Fibroblast of peridontal ligament (primary cell): Measurements from ENCODE around the gene GPC5.
"Not testable (repeated sequence)": the region's sequence is repeated elsewhere in the genome, so short reads cannot be mapped to it uniquely, and the experiment has no call there.

ENCODE experiments used
- DNase-seq: peaks from one replicate; pipeline ENCODE4 v3.0.0-alpha.2; 2010; ENCODE audit errors: extremely low read depth

The GPC5 gene

DNA sequence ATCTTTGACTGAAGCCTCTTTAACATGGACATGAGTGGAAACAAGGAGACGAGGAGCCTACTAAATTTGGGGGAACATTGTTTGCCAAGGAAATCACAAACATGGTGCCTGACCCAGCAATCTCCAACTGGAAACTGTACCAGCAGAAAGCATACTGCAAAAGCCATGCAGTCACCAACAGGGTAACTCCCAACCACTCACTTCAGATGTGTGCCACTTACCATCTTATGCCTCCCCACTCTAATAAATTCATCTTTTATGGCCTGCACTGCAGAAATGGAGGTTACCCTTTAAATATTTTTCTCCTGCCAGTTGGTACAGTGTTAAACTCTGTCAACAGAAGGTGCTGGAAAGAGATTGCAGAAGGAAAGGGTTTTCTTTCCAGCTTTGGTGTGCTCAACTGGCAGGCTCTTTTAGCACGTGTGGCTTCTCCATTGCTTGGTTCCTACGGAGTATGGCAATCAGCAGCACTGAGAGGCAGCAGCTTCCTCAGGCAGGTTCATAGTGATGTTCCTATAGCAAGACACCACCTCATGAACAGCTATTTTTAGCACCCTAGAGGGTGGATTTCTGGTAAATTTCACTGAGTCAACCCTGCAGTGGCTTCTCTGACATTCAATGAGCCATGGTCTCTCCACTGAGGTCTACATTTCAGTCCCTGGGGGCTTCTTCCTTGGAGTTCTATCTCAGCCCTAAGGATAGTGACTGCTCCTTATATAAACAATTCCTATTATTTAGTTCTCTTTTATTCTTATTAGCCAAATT is 29.6 kb upstream of the GPC5 start:
- peak; percentile 28 for DNase-seq

DNA sequence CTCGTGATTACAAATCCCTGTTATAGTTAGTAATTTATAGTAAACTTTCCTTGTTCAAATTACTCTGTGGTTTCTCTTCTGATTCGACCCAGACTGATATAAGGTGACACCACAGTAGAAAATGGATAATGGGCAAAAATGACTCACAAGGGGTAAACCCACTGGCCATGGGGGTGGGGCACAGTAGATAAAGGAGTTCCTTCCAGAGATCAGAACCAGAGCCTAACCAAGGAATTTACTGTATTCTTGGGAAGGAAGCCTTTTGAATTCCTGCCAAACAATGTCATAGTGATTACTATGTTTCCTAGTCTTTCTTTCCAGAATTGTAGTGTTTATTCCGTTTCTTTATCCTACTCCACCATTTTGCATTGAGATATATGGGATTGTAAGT is 29.0 kb upstream of the GPC5 start:
- DNase-seq = peak; percentile 64

DNA sequence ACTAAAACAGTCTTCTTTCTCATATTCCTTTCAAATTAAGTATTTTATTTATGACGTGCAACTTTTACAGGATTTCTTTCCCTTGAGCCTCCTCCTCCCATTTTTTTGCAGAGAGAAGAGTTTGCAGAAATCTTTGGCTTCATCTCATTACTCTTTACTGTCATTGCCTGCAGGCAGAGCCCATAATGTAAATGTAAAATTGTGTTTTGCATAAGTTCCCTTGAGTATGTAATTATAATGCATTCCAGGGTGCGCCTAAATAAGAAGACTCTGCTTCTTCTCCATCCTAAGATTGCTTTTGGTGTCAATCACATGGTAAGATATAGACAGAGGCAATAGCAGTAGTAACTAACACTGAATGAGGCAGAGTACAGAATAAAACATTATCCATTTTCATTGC is 27.9 kb upstream of the GPC5 start:
- DNase-seq = no peak

DNA sequence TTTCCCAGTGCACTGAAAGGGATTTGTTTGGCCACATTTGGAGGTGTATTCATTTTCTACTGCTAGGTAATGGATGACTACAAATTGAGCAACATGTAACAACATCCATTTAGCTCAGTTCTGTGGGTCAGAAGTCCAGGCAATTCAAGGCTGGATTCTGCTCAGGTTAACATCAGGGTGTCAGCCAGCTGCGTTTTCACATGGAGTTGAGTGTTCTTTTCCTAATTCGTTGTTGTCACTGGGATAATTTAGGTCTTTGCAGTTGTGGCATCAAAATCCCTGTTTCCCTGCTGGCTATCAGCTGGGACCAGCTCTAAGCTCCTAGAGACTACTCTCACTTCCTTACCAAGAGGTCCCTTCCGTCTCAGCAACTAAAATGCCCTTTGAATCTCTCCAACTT is 25.5 kb upstream of the GPC5 start:
- DNase-seq = no peak

DNA sequence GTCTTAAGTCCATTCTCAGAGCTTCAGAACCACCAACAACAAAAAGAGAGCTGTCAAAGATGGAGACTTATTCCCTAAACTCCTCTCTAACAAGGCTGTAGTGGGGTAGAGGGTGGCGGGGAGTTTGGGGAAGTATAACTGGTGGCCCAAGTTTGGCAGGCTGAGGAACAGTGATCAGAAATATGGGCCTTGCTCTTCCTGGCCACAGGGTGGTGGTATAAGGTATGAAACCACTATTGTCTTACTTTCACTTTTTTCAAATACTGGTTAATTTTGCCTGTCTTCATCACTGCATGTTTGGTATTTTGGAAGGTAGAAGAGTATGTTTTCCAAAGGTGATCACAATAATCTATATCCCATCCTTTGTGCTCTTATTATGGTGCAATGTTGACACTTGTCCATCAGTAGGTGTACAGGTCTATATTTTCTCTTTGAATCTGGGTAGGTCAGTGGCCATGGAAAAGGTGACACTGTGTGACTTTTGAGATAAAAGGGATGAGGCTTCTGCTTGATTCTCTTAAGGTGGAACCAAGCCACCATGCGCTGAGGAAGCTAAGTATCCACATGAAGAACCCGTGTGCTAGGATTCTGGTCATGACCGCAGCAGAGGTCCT is 23.2 kb upstream of the GPC5 start:
- peak; percentile 14 for DNase-seq

DNA sequence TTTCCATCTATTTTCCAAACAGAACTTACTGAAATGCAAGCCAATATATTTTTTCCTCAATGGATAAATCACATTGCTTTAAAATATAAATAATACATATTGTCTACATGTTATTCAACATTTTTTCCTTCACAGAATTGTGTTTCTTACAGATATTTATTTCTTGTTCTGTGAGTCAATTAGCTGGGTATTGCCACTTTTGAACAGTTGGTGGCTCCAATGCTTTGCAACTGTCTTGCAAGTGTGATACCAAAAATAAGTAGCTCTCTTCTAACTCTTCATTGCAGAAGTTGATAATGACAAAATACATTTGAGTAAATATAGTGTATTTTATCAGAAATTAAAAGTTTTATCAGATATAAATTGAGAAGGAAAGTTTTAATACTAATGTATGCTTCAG is 17.1 kb upstream of the GPC5 start:
- DNase-seq = peak; percentile 30

DNA sequence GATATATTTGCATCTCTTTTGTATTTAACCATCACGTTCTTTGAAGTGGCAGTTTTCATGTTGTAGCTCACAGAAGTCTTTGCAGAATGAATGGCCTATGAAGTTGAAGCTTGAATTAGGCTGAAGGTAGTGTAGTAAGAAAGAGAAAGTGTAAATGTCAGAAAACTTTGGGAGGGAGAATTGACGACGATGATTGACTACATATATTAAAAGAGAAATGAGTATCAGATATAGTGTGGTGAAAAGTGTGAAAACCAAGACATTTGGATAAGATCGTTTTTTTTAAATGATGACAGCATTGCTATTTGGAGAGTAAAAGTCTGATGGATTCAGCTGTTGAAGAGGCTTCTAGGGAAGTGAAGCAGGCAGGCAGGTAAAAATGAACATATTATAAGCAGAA is 14.6 kb upstream of the GPC5 start:
- no peak for DNase-seq

DNA sequence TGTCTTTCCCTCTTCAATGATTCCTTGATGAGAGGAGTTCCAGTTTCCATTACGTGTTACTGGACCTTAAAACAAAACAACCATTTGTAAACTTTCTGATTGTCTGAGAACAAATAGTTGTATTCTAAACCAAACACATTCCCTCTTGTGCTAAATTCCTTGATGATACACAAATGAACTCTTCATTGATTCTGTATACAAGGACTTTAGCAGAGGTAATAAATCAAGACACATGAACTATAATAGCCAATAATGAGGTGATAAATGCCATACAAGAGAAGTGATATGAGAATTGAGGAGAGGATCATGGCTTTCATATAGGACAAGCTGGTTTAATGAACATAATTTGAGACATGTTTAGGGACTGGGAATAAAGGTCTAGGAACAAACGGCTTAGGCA is 13.5 kb upstream of the GPC5 start:
- no peak for DNase-seq

DNA sequence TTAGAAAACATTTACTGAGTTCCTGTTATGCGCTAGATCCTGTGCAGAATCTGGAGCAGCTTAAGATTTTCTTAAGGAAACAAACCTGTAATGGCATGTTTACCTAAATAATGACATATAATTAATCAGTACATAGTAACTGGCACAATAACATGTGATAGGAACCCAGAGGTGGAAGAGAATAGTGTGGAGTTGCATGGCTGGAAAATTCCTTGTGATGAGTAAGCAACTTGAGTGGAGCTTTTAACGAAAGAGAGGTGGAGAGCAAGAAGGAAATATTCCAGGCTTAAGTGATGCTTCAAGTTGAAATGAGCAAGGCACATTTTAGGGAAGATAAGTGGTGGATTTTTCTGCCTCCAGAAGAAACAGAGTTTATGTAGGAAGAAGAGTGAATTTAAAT is 9.2 kb upstream of the GPC5 start:
- no peak for DNase-seq

GRCh38 chr13:91397595-91397994 is 826 bp upstream of the GPC5 start:
- no peak for DNase-seq

DNA sequence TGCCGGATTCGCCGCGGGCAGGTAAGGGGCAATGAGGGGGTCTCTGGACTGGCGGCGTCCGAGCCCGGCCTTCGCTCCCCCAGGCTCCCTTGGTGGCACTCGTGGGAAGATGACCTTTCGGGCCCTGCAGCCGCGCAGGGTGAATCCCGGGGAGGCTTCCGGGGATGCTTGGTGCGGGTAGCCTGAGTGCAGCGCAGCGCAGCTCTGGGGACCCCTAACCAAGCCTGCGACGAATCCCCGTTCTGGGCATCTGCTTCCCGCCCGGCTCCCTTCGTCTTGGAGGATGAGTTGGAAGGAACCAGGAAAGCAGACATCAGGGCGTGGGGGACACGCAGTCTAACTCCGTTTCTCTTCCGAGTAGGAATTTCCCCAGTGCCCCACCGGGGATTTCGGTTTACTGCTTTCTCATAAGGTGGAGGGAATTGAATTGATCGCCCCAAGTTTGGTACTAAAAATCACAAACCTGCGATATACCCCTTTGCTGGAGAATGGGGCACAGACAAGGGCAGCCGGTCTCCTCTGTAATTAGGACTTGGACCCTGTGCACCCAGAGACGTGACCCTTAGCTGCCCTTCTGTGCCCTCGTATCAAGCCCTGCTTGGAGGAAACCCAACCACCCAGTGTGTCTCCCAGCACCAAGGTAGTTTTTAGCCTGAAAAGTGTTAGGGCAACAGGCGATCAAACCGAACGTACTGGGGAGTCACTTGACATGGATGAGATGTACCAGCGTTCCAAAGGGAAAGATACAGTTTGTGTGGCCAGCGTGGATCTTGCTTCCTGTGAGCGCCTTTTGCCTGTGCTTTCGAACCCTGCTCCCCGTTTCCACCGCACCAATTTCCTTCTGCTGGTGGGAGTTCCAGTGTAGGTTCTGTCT is 1.0 kb downstream of the GPC5 start:
- no peak for DNase-seq

- DNase-seq = no peak
Observed at GRCh38 chr13:91400063-91400399, 1.6 kb downstream of the GPC5 start.

GRCh38 chr13:91400671-91401070 is 2.2 kb downstream of the GPC5 start:
- DNase-seq = no peak

DNA sequence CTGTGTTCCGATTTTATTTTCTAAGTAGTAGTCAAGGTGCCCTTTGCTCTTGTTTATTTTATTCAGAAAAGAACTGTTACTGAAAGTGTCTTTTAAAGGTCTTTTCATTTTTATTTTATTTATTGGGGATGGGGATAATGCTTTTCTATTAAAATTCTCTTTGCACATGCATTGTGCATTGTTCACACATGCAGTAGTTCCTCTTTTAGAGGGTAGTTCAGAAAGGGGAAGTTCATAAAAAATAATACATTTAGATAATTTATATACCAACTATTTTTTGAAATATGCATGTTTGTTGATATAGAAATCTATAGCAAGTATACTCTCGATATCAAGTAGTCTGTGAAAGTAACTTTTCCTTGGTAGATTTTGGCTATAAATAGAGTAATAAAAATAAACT is 3.5 kb downstream of the GPC5 start:
- DNase-seq = no peak

GRCh38 chr13:91405240-91405639 is 6.8 kb downstream of the GPC5 start:
- no peak for DNase-seq

- DNase-seq = peak; percentile 22
Observed at GRCh38 chr13:91406619-91407018, 8.2 kb downstream of the GPC5 start.

GRCh38 chr13:91408971-91409370 is 10.6 kb downstream of the GPC5 start:
- no peak for DNase-seq

GRCh38 chr13:91416579-91416978 is 18.2 kb downstream of the GPC5 start:
- not testable (repeated sequence) for DNase-seq

DNA sequence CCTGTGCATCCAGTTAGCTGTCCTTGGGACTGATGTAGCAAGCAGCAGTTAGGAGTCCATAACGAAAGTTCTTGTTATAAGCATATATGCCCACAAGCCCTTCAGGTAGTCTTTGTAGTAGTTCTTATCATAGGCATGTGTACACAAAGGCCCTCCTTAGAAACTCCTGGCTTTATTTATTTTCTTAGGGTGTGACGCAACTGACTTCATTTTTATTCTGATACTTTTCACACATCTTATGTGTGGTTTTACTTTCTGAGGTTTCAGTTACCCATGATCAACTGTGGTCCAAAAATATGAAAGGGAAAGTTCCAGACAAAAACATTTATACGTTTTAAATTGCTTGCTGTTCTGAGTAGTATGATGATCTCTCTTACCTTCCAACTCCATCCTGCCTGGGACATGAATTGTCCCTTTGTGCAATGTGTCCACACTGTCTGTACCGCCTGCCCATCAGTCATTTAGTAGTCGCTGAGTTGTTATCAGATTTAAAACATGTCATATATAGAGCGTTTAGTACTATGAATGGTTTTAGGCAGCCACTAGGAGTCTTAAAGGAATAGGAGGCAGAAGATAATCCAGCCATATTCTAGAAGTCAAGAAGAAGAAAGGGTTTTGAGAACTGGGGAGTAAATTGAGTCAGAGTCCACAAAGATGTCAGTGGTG is 19.4 kb downstream of the GPC5 start:
- DNase-seq = no peak

DNA sequence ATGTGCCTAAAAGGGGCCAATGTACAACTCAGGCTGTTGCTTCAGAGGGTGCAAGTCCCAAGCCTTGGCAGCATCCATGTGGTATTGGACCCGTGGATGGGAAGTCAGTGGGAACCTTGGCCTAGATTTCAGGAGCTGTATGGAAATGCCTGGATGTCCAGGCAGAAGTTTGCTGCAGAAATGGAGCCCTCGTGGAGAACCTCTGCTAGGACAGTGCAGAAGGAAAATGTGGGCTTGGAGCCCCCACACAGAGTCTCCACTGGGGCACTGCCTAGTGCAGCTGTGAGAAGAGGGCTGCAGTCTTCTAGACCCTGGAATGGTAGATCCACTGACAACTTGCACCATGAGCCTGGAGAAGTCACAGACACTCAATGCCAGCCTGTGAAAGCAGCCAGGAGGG is 28.5 kb downstream of the GPC5 start:
- DNase-seq = no peak

DNA sequence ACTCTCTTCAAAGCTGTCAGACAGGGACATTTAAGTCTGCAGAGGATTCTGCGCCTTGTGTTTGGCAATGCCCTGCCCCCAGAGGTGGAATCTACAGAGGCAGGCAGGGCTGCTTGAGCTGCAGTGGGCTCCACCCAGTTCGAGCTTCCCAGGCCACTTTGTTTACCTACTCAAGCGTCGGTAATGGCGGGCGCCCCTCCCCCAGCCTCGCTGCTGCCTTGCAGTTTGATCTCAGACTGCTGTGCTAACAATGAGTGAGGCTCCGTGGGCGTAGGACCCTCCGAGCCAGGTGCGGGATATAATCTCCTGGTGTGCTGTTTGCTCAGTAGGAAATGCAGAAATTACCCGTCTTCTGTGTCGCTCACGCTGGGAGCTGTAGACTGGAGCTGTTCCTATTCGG is 40.3 kb downstream of the GPC5 start:
- DNase-seq = not testable (repeated sequence)

DNA sequence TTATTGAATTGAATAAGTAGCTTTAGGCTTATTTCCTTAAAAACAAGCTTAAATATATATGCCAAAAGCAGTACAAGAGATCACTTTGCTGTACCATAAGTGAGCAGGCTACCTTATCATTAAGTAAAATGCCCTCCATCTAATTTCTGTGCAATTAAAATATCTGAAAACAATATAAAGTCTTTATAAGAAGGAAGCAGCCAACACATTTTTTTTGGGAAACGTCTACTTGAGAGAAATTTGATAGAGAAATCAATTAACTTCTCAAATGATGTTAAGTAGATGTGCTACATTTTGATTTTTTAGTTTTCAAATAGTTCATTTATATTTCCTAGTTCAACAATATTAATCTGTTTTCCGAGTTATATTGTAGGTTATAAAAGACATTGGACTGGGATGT is 52.5 kb downstream of the GPC5 start:
- no peak for DNase-seq
